PC-3 (cell line): Measurements from ENCODE around the gene VWC2.

Source experiments
- CTCF ChIP-seq: fragments of 300-600 bp; sonication (generic); conservative IDR thresholded peaks from 2 replicates; pipeline ENCODE4 v1.5.1; 2017; ENCODE audit warnings: antibody characterized with exemption, low read depth, mild to moderate bottlenecking, low read length
- EZH2 ChIP-seq: fragments of 300-600 bp; sonication (generic); IDR thresholded peaks from one replicate; pipeline ENCODE4 v1.6.1; 2017; ENCODE audit warnings: antibody characterized with exemption, mild to moderate bottlenecking, low read length; ENCODE audit not compliant: unreplicated experiment
- EZH2phosphoT487 ChIP-seq: fragments of 300-600 bp; sonication (generic); IDR thresholded peaks from 2 replicates; pipeline ENCODE4 v1.6.1; 2018; ENCODE audit warnings: mild to moderate bottlenecking, antibody characterized with exemption, low read length, borderline replicate concordance

GRCh38 chr7:49778731-49779270 is 5.4 kb downstream of the VWC2 start:
- TF ChIP-seq CTCF (no peak), EZH2phosphoT487 (no peak), EZH2 (no peak)
